Fibroblast of lung (primary cell): ENCODE measurements around the gene CLIC6. TPM values are rescaled to one million over a fixed set of nuclear protein-coding genes. Genes with fewer than 3 reads are reported as not detected.

Source experiments
- DNase-seq, 2 donors: peaks; one replicate each; pipeline versions ENCODE4 v3.0.0 to v3.0.0-alpha.2; 2010; ENCODE audit warnings: low read depth in 2 of 2
- H2AFZ ChIP-seq: 2 replicates; pipeline ENCODE4 v1.5.1; 2012; ENCODE audit warnings: low read length, control low read depth, inconsistent platforms
- H3K27ac ChIP-seq: 2 replicates; pipeline ENCODE4 v1.5.1; 2011; ENCODE audit warnings: low read length, control low read depth; ENCODE audit not compliant: insufficient read depth
- H3K27me3 ChIP-seq: 2 replicates; pipeline ENCODE4 v1.5.1; 2011; ENCODE audit warnings: mild to moderate bottlenecking, low read length; ENCODE audit not compliant: control insufficient read depth, insufficient read depth
- H3K36me3 ChIP-seq: 2 replicates; pipeline ENCODE4 v1.5.1; 2011; ENCODE audit warnings: low read length; ENCODE audit not compliant: control insufficient read depth, insufficient read depth
- H3K4me1 ChIP-seq: 2 replicates; pipeline ENCODE4 v1.5.1; 2011; ENCODE audit warnings: low read length; ENCODE audit not compliant: control insufficient read depth, insufficient read depth; ENCODE audit errors: extremely low read depth
- H3K4me2 ChIP-seq: 2 replicates; pipeline ENCODE4 v1.5.1; 2011; ENCODE audit warnings: low read length, control low read depth; ENCODE audit not compliant: insufficient read depth; ENCODE audit errors: extremely low read depth
- H3K4me3 ChIP-seq, 4 experiments: fragments of 200-600 bp in 1 of 4; sonication (generic) in 1 of 4; replicated peaks in 1 of 4; 2 replicates each; pipeline ENCODE4 v1.5.1; 2011 to 2016; ENCODE audit warnings: low read length in 4 of 4, low read depth in 3 of 4, mild to moderate bottlenecking in 3 of 4, control low read depth in 2 of 4, inconsistent platforms in 1 of 4, mixed read lengths in 1 of 4; ENCODE audit not compliant: insufficient read depth in 1 of 4; ENCODE audit errors: control extremely low read depth in 1 of 4
- H3K79me2 ChIP-seq: 2 replicates; pipeline ENCODE4 v1.5.1; 2012; ENCODE audit warnings: mild to moderate bottlenecking, low read length, inconsistent platforms; ENCODE audit not compliant: control insufficient read depth, insufficient read depth
- H3K9ac ChIP-seq: 2 replicates; pipeline ENCODE4 v1.5.1; 2011; ENCODE audit warnings: mild to moderate bottlenecking, low read length, control low read depth; ENCODE audit not compliant: insufficient read depth
- H3K9me3 ChIP-seq: 2 replicates; pipeline ENCODE4 v1.5.1; 2012; ENCODE audit warnings: low read depth, low read length; ENCODE audit not compliant: control insufficient read depth, insufficient read depth
- H4K20me1 ChIP-seq: 2 replicates; pipeline ENCODE4 v1.5.1; 2011; ENCODE audit warnings: low read length; ENCODE audit not compliant: control insufficient read depth, insufficient read depth; ENCODE audit errors: extremely low read depth
- EZH2 ChIP-seq: IDR thresholded peaks from 2 replicates; pipeline ENCODE4 v1.5.1; 2012; ENCODE audit warnings: low read length, control low read depth, mild to moderate bottlenecking; ENCODE audit errors: missing control alignments
- polyA plus RNA-seq, 2 donors: library from polyadenylated mRNA; depleted of rRNA in 1 of 2; stranded (reverse) in 1 of 2; unstranded in 1 of 2; fragments of >200 nt; gene quantifications; 2 replicates each; pipeline ENCODE4 v1.2.1, GENCODE V29; 2011 to 2012; ENCODE audit warnings: missing spikeins in 1 of 2
- total RNA-seq: library from RNA; depleted of rRNA; stranded (reverse); fragments of >200 nt; gene quantifications from 2 replicates; pipeline ENCODE4 v1.2.1, GENCODE V29; 2014
- TF ChIP-seq, protein P1 (sequence below), 2 donors: IDR thresholded peaks in 1 of 2; conservative IDR thresholded peaks in 1 of 2; 1 replicate in 1 of 2; 2 replicates in 1 of 2; pipeline ENCODE4 v1.5.1; 2011 to 2012; ENCODE audit warnings: low read length in 2 of 2, control low read depth in 1 of 2, inconsistent platforms in 1 of 2, low read depth in 1 of 2, mild to moderate bottlenecking in 1 of 2

CLIC6 gene
- total and polyA plus RNA-seq, 2 donors (not counting 1 experiment from before 2014, with no cell fraction given) = 2.0 to 5.3 TPM

DNA sequence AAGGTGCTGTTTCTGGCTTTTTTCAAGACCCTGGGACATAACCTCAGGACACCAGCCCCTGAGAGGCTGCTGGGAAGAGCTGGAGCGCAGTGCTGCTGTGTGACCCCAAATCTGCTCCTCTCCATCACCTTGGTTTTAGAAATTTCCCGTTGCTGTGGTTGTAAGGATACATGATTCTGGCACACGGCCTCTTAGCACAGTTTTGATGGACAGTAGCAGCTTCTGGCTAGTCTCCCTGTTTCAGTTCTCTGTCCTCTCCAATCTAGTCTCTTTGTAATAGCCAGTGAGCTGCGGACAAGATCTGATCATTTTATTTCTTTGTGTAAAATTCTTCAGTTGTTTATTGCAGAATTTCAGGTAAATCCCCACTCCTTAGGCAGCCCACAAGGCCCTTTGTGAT, 3.1 kb downstream of the CLIC6 start:
- DNase-seq = no peak

DNA sequence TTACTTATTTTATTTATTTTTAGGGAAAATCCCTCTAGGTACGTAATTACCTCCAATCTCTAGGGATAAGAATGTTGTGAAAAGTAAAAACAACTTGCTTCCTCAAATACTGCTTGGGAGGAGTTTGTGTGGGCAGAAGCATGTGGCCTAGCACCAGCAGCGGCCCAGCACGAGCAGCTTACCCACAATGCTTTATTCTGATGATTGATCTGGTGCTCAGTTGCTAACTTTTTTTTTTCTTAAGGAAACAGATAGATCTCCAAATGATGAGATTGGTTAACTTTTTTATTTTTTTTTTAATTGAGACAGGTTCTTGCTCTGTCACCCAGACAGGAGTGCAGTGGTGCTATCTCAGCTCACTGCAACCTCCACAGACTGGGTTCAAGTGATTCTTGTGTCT, 4.2 kb downstream of the CLIC6 start:
- no peaks in the 10 kb centered on the region for H3K9me3 ChIP-seq
- no peak overlapping the region for H3K27ac ChIP-seq
- H3K4me3 ChIP-seq = no peak overlapping the region
- H3K4me2 ChIP-seq = no peak overlapping the region
- no peaks in the 10 kb centered on the region for H3K79me2 ChIP-seq
- DNase-seq = no peak
- H3K27me3 ChIP-seq = peaks cover 35% of the 10 kb centered on the region
- H2AFZ ChIP-seq = no peak overlapping the region
- no peaks in the 10 kb centered on the region for H3K36me3 ChIP-seq
- no peak for TF ChIP-seq EZH2
- TF ChIP-seq, protein P1, sequence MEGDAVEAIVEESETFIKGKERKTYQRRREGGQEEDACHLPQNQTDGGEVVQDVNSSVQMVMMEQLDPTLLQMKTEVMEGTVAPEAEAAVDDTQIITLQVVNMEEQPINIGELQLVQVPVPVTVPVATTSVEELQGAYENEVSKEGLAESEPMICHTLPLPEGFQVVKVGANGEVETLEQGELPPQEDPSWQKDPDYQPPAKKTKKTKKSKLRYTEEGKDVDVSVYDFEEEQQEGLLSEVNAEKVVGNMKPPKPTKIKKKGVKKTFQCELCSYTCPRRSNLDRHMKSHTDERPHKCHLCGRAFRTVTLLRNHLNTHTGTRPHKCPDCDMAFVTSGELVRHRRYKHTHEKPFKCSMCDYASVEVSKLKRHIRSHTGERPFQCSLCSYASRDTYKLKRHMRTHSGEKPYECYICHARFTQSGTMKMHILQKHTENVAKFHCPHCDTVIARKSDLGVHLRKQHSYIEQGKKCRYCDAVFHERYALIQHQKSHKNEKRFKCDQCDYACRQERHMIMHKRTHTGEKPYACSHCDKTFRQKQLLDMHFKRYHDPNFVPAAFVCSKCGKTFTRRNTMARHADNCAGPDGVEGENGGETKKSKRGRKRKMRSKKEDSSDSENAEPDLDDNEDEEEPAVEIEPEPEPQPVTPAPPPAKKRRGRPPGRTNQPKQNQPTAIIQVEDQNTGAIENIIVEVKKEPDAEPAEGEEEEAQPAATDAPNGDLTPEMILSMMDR (conservative IDR thresholded peaks at IDR 0.05 in 1 of 2, IDR thresholded peaks at IDR 0.05 in 1 of 2; ENCODE audit: low read depth in 1 of 2, low read length in 2 of 2) = no peak
- no peak overlapping the region for H3K9ac ChIP-seq
- H4K20me1 ChIP-seq = no peaks in the 10 kb centered on the region
- no peaks in the 10 kb centered on the region for H3K4me1 ChIP-seq

More for the DNA sequence above, 3.1 kb downstream of the CLIC6 start:
- H4K20me1 ChIP-seq = no peaks in the 10 kb centered on the region
- TF ChIP-seq, protein P1 (conservative IDR thresholded peaks at IDR 0.05 in 1 of 2, IDR thresholded peaks at IDR 0.05 in 1 of 2; ENCODE audit: low read depth in 1 of 2, low read length in 2 of 2) = no peak
- TF ChIP-seq EZH2 = no peak
- H3K79me2 ChIP-seq = no peaks in the 10 kb centered on the region
- no peak overlapping the region for H3K27ac ChIP-seq
- no peak overlapping the region for H3K4me2 ChIP-seq
- peaks cover 35% of the 10 kb centered on the region for H3K27me3 ChIP-seq
- no peak overlapping the region for H3K9ac ChIP-seq
- H2AFZ ChIP-seq = no peak overlapping the region
- no peak overlapping the region for H3K4me3 ChIP-seq
- no peaks in the 10 kb centered on the region for H3K36me3 ChIP-seq
- H3K4me1 ChIP-seq = no peaks in the 10 kb centered on the region
- H3K9me3 ChIP-seq = no peaks in the 10 kb centered on the region

DNA sequence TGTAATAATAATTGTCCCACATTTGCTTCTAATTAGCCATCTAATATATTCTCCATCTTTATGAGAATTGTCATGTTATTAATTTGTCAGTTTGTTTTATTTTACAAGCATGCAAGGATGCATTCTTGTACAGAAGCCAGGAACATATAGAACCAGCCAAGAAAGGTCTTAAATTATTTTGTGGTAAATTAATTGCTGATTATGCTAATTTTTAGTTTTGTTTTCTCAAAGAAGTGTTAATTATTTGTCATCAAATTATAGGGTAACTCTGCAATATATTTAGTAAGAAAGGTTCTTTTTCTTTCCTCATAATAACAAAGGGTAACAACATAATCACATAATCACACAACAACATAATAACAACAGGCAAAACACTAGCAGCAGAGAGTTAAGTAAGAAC, 5.7 kb downstream of the CLIC6 start:
- Histone ChIP-seq H3K9me3 (no peaks in the 10 kb centered on the region), H4K20me1 (no peaks in the 10 kb centered on the region), H3K27ac (no peak overlapping the region), H3K79me2 (no peaks in the 10 kb centered on the region), H3K9ac (no peak overlapping the region), H3K4me2 (no peak overlapping the region), H2AFZ (no peak overlapping the region), H3K27me3 (peaks cover 24% of the 10 kb centered on the region), H3K36me3 (no peaks in the 10 kb centered on the region), H3K4me3 (no peak overlapping the region), H3K4me1 (no peaks in the 10 kb centered on the region)
- TF ChIP-seq, protein P1 (conservative IDR thresholded peaks at IDR 0.05 in 1 of 2, IDR thresholded peaks at IDR 0.05 in 1 of 2; ENCODE audit: low read depth in 1 of 2, low read length in 2 of 2) = no peak
- no peak for TF ChIP-seq EZH2
- DNase-seq = no peak
